PC-3 (cell line): Measurements from ENCODE around the gene SULT1C4.

ENCODE experiments used
- CTCF ChIP-seq: fragments of 300-600 bp; sonication (generic); conservative IDR thresholded peaks from 2 replicates; pipeline ENCODE4 v1.5.1; 2017; ENCODE audit warnings: antibody characterized with exemption, low read depth, mild to moderate bottlenecking, low read length
- EZH2phosphoT487 ChIP-seq: fragments of 300-600 bp; sonication (generic); IDR thresholded peaks from 2 replicates; pipeline ENCODE4 v1.6.1; 2018; ENCODE audit warnings: mild to moderate bottlenecking, antibody characterized with exemption, low read length, borderline replicate concordance

GRCh38 chr2:108363908-108364225 is 13.9 kb upstream of the SULT1C4 start:
- no peak for TF ChIP-seq CTCF
- TF ChIP-seq EZH2phosphoT487 = no peak
